ENCODE measurements around the gene RNPEPL1.

The RNPEPL1 gene

GRCh38 chr2:240629968-240630770 lies 61.9 kb downstream of the RNPEPL1 start:
- peaks cover 29% of the 10 kb centered on the region for H3K9me3 Mint-ChIP-seq
- H3K27ac Mint-ChIP-seq, result no peak overlapping the region
- H3K27me3 Mint-ChIP-seq (ENCODE audit: low read depth), result no peaks in the 10 kb centered on the region
- H3K36me3 Mint-ChIP-seq (ENCODE audit: low read depth), result peaks cover 20% of the 10 kb centered on the region
- no peak overlapping the region for H3K4me3 Mint-ChIP-seq
- peaks cover 7% of the 10 kb centered on the region for H3K4me1 Mint-ChIP-seq (ENCODE audit: low read depth)

All from T-helper 1 cell treated with Interleukin-12 subunit alpha and Interleukin-12 subunit beta and Interleukin-4 antibody, amounts not matched to agents 30 μg/mL and 1 μg/mL, for 36 hours (primary cell).